Measurements from ENCODE around the gene GREB1.
A peak's percentile ranks its signal among the peaks of the same experiment; 100 is the strongest.

GREB1 gene

DNA sequence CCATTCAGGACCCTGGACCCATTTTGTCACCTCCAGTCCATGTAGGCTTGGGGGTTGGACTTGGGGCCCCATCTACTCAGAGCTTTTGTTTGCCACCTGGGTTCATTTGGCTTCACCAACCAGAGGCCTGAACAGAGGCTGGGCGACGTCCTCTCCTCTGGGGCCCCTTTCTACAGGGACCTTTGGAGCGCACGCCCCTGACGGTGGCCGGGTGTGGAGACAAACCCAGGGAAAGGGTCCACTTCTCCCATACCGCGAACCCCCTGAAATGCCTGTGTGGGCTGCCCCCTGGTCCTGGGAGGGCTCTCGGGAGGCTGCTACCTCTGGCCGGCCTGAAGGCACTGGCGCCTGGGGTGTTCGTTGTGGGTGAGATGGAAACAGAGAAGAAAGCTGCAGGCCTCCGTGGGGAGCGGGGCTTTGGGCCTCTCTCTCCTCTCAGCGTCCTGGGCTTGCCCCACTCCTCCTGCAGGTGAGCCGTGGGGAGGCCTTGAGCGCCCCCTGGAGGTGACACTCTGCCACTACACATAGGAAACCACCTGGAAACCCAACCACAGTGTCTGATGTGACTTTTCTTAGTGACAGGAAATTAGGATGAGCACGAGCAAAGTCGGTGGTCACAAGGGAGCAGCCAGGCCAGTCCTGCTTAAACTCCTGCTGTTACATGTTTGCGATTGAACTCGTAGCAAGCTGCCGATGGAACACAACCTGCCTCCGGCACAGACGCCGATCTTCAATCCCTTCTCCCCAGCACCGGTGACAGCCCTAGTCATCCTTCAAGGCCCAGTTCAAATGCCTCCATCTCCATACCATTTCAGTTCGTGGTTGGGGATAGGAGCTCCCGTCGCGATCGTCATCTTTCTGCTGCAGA lies 148.1 kb downstream of the GREB1 start:
- DNase-seq (ENCODE audit: low spot score), result peak; percentile 65

DNA sequence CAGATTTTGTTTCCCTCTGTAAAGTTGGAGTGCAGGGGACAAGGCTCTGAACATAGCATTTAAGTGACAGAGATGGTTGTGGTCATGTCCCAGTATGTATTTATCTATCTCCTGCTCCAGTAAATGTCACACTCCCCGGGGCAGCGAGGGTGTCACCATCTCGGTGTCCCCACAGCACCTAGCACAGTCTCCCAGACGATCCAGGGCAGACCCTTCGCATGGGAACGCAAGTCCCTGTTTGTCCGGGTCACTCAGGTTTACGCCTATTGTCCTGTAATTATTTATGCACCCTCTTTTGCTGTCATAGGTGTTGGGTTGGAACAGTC lies 148.7 kb downstream of the GREB1 start:
- DNase-seq (ENCODE audit: low spot score), result no peak

GRCh38 chr2:11683476-11683875 lies 149.6 kb downstream of the GREB1 start:
- no peak for DNase-seq (ENCODE audit: low spot score)

- DNase-seq (ENCODE audit: low spot score), result no peak
These were observed 150.1 kb downstream of the GREB1 start for GRCh38 chr2:11683966-11684365.

DNA sequence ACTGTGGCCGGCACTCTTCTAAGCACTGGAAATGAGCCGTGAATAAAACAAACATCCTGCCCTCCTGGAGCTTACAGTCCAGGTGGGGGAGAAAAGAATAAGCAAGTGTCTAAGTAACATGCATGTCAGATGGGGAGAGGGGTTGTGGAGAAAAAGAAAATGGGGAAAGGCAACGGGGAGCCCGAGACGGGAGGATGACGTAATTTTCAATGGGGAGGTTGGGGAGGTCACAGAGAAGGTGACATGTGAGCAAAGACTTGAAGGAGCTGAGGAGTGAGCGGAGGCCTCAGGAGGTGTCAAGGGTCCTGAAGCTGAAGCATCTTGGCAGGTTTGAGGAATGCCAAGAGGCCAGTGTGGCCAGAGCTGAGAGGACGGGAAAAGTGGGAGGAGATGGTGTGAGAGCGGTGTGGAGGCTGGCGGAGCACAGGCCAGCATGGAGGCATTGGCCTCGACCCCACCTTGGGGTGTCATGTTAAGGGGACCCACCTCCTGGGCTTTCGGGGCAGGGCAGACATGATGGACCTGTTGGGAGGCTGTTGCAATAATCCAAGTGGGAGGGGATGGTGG lies 151.1 kb downstream of the GREB1 start:
- no peak for DNase-seq (ENCODE audit: low spot score)

GRCh38 chr2:11685906-11686470 lies 152.1 kb downstream of the GREB1 start:
- no peak for DNase-seq (ENCODE audit: low spot score)

DNA sequence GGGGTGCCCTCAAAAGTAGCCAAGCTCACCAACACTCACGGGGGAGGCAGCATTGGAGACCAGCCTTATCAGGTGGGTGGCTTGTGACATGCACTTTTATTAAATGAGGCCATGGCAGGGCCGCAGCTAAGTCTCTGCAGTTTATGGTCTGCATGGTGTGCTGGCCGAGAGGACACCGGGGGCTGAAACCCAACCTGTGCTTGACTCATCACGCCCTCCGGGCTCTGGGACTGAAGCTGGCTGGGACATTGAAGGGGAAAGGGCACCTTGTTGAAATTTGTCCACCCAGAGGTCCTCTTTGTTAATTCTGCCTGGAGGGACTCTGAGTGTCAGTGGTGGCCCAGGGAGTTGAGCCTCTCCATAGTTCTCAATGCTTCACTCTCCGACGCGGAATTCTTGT lies 153.9 kb downstream of the GREB1 start:
- no peak for DNase-seq (ENCODE audit: low spot score)

- peak; percentile 87 for DNase-seq (ENCODE audit: low spot score)
These were observed 154.6 kb downstream of the GREB1 start for GRCh38 chr2:11688222-11689069.

GRCh38 chr2:11691076-11691660 lies 157.3 kb downstream of the GREB1 start:
- no peak for DNase-seq (ENCODE audit: low spot score)
